Measurements from ENCODE around the gene CXCR4. TPM values are rescaled to one million over a fixed set of nuclear protein-coding genes. Genes with fewer than 3 reads are reported as not detected.
A peak's percentile ranks its signal among the peaks of the same experiment; 100 is the strongest.

CXCR4 gene
- total and polyA plus RNA-seq, 10 of the 15 experiments (the other 5 are each of a cell fraction or from before 2014, with no cell fraction given), result 31.1 to 749 (median 52.7) TPM

DNA sequence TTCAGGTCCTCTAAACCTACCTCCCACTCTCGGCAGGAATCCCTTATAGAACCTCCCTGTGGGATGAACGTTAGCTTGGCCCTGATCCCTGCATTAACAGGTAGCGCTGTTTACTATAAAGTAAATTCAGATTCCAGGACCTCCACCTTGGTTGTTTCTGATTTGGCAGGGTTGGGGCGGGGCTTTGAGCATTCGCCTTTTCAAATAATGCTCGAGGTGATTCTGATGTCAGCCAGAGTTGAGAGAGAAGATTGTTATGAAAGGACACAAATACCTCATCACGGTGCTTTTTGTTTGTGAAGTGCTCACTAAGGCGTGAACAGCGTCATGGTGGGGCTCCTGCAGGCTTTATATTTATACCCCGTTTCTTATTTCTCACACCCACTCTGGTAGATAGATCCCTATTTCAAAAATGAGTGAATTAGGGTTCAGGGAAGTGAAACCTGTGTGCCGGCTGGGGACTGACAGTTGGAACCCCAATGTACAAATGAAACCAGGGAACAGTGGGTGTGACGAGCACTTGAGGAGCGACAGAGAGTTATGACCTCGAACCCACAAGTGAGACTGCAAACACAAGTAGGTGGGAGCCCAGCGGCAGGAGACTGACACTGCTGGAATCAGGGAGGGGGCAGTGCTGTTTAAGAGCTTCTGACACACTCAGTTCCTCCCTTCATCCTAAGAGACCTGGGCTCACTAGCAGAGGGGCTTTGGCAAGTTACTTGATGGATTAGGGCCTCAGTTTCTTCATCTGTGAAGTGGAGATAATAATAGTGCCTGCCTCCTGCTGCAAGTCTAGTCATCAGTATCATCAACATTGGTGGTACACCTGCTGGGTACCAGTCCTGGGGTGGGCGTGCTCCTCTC is 14.2 kb upstream of the CXCR4 start (continued):
- TF ChIP-seq SMC3 (IDR thresholded peaks at IDR 0.05; ENCODE audit: borderline replicate concordance, low read length), result peak; percentile 39; the same call in 1 of the 2 replicates
- no peak; the same call in 1 of the 2 replicates for TF ChIP-seq NKRF (conservative IDR thresholded peaks at IDR 0.05)
- peak; percentile 93 for TF ChIP-seq BMI1 (IDR thresholded peaks at IDR 0.05; ENCODE audit: borderline replicate concordance)
- TF ChIP-seq PML (IDR thresholded peaks at IDR 0.05; ENCODE audit: low read length), result peak; percentile 86
- TF ChIP-seq FOXM1 (IDR thresholded peaks at IDR 0.05; ENCODE audit: low read depth, low read length), result peak; percentile 100
- TF ChIP-seq, protein P1, sequence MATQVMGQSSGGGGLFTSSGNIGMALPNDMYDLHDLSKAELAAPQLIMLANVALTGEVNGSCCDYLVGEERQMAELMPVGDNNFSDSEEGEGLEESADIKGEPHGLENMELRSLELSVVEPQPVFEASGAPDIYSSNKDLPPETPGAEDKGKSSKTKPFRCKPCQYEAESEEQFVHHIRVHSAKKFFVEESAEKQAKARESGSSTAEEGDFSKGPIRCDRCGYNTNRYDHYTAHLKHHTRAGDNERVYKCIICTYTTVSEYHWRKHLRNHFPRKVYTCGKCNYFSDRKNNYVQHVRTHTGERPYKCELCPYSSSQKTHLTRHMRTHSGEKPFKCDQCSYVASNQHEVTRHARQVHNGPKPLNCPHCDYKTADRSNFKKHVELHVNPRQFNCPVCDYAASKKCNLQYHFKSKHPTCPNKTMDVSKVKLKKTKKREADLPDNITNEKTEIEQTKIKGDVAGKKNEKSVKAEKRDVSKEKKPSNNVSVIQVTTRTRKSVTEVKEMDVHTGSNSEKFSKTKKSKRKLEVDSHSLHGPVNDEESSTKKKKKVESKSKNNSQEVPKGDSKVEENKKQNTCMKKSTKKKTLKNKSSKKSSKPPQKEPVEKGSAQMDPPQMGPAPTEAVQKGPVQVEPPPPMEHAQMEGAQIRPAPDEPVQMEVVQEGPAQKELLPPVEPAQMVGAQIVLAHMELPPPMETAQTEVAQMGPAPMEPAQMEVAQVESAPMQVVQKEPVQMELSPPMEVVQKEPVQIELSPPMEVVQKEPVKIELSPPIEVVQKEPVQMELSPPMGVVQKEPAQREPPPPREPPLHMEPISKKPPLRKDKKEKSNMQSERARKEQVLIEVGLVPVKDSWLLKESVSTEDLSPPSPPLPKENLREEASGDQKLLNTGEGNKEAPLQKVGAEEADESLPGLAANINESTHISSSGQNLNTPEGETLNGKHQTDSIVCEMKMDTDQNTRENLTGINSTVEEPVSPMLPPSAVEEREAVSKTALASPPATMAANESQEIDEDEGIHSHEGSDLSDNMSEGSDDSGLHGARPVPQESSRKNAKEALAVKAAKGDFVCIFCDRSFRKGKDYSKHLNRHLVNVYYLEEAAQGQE (IDR thresholded peaks at IDR 0.05; ENCODE audit: low read depth, low read length), result 0 out of 2 replicates have a peak, but pooled peaks have one; percentile 4
- peak; percentile 77 for TF ChIP-seq JUNB (IDR thresholded peaks at IDR 0.05)
- TF ChIP-seq ZBTB40 (IDR thresholded peaks at IDR 0.05; ENCODE audit: borderline replicate concordance), result 0 out of 2 replicates have a peak, but pooled peaks have one; percentile 3
- TF ChIP-seq KLF5 (IDR thresholded peaks at IDR 0.05; ENCODE audit: partially characterized antibody), result peak; percentile 96
- TF ChIP-seq, protein P2, sequence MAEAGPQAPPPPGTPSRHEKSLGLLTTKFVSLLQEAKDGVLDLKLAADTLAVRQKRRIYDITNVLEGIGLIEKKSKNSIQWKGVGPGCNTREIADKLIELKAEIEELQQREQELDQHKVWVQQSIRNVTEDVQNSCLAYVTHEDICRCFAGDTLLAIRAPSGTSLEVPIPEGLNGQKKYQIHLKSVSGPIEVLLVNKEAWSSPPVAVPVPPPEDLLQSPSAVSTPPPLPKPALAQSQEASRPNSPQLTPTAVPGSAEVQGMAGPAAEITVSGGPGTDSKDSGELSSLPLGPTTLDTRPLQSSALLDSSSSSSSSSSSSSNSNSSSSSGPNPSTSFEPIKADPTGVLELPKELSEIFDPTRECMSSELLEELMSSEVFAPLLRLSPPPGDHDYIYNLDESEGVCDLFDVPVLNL (IDR thresholded peaks at IDR 0.05; ENCODE audit: low read depth, low read length), result no peak
- TF ChIP-seq SPI1 (IDR thresholded peaks at IDR 0.05; ENCODE audit: borderline replicate concordance, insufficient read depth, low read depth, low read length), result peak; percentile 99
- TF ChIP-seq SIX5 (IDR thresholded peaks at IDR 0.05; ENCODE audit: low read depth, low read length, severe bottlenecking), result no peak
- no peak for TF ChIP-seq ZNF274 (IDR thresholded peaks at IDR 0.05; ENCODE audit: insufficient read depth, insufficient read length)

All from GM12878 (cell line).